Measurements from ENCODE around the gene CKMT2.

DNA sequence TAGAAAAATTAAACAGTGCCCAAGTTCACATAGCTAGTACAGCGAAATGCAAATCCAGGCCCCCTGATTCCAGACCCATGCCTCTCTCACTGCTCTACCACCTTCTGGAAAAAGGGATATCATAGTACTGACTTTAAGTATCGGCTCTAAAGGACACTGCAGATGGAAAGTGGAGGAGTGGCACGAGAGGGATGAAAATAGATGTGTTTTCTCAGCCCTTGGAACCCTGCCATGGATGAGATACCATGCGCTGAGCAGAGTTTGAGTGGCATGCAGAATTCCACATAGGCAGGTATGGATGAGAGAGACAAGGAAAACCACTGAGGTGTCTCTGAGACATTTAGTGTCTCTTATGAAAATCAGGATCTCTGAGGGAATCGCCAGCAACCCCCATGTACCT lies 18.8 kb downstream of the CKMT2 start:
- TF ChIP-seq, protein P1, sequence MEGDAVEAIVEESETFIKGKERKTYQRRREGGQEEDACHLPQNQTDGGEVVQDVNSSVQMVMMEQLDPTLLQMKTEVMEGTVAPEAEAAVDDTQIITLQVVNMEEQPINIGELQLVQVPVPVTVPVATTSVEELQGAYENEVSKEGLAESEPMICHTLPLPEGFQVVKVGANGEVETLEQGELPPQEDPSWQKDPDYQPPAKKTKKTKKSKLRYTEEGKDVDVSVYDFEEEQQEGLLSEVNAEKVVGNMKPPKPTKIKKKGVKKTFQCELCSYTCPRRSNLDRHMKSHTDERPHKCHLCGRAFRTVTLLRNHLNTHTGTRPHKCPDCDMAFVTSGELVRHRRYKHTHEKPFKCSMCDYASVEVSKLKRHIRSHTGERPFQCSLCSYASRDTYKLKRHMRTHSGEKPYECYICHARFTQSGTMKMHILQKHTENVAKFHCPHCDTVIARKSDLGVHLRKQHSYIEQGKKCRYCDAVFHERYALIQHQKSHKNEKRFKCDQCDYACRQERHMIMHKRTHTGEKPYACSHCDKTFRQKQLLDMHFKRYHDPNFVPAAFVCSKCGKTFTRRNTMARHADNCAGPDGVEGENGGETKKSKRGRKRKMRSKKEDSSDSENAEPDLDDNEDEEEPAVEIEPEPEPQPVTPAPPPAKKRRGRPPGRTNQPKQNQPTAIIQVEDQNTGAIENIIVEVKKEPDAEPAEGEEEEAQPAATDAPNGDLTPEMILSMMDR (IDR thresholded peaks at IDR 0.05), result no peak
- TF ChIP-seq POLR2AphosphoS5 (IDR thresholded peaks at IDR 0.05), result no peak

Data from suprapubic skin (tissue), 3 donors.